ENCODE measurements around the gene LIN9.

- TF ChIP-seq POLR2A (IDR thresholded peaks at IDR 0.05), result no peak
- no peak for TF ChIP-seq CTCF (IDR thresholded peaks at IDR 0.05)
Measured at GRCh38 chr1:226314055-226314454, 5.1 kb upstream of the LIN9 start.
